Gastroesophageal sphincter (tissue), 4 donors: ENCODE measurements around the gene GPC1. TPM values are rescaled to one million over a fixed set of nuclear protein-coding genes. Genes with fewer than 3 reads are reported as not detected.

Source experiments
- ATAC-seq: fragments of 150-250 bp; one replicate; pipeline ENCODE4 v1.9.1; 2016; ENCODE audit warnings: mild to moderate bottlenecking, moderate library complexity
- H3K27ac ChIP-seq, 4 donors: fragments of 200-600 bp; sonication (generic) in 3 of 4; 1 replicate in 3 of 4; 2 replicates in 1 of 4; pipeline ENCODE4 v1.5.1; 2016 to 2019
- H3K27me3 ChIP-seq: fragments of 200-600 bp; sonication (generic); one replicate; pipeline ENCODE4 v1.5.1; 2019
- H3K36me3 ChIP-seq, 2 donors: fragments of 200-600 bp; sonication (generic); one replicate each; pipeline ENCODE4 v1.5.1; 2019; ENCODE audit warnings: control low read depth in 1 of 2
- H3K4me1 ChIP-seq, 3 donors: fragments of 200-600 bp; sonication (generic); 1 replicate in 2 of 3; 2 replicates in 1 of 3; pipeline ENCODE4 v1.5.1; 2016 to 2019; ENCODE audit warnings: control low read depth in 2 of 3
- H3K4me3 ChIP-seq, 2 donors: fragments of 200-600 bp; sonication (generic); one replicate each; pipeline ENCODE4 v1.5.1; 2019; ENCODE audit warnings: mild to moderate bottlenecking in 1 of 2, moderate library complexity in 1 of 2
- H3K9me3 ChIP-seq, 3 donors: fragments of 200-600 bp; sonication (generic); one replicate each; pipeline ENCODE4 v1.5.1; 2017 to 2019; ENCODE audit warnings: control low read depth in 2 of 3
- CTCF ChIP-seq, 4 experiments: fragments of 200-600 bp in 2 of 4; fragments of 450-650 bp in 2 of 4; sonication (generic) in 1 of 4; IDR thresholded peaks; one replicate each; pipeline ENCODE4 v1.5.1; 2017 to 2019; ENCODE audit warnings: antibody characterized with exemption in 4 of 4, mild to moderate bottlenecking in 2 of 4, moderate library complexity in 2 of 4
- EP300 ChIP-seq: sonication (generic); formaldehyde crosslinking; IDR thresholded peaks from one replicate; pipeline ENCODE4 v1.6.1; 2017; ENCODE audit warnings: antibody characterized with exemption, mild to moderate bottlenecking
- POLR2A ChIP-seq, 2 donors: fragments of 450-650 bp; IDR thresholded peaks; one replicate each; pipeline ENCODE4 v1.6.1; 2017; ENCODE audit warnings: antibody characterized with exemption in 2 of 2, mild to moderate bottlenecking in 2 of 2, moderate library complexity in 1 of 2
- POLR2AphosphoS5 ChIP-seq: sonication (generic); formaldehyde crosslinking; IDR thresholded peaks from one replicate; pipeline ENCODE4 v1.6.1; 2017; ENCODE audit warnings: antibody characterized with exemption
- WGBS, 2 donors: methylation state at CpG; one replicate each; pipeline ENCODE4 v1.1.5; 2018; ENCODE audit warnings: low coverage in 1 of 2; 5-methylcytosine and 5-hydroxymethylcytosine counted together
- total RNA-seq, 4 donors: library from RNA; depleted of rRNA; stranded (reverse); fragments of >200 nt; gene quantifications; one replicate each; pipeline ENCODE4 v1.1.0, GENCODE V29; 2016

Gene GPC1
- total RNA-seq, 4 donors from 2014 or later, result 22.5 to 73.9 (median 43.3) TPM

GRCh38 chr2:240460781-240461431 is 25.4 kb downstream of the GPC1 start:
- Histone ChIP-seq H3K4me1 (peaks cover 0 to 9% (median 2%) of the 10 kb centered on the region in 3 donors), H3K27ac (no peak overlapping the region), H3K36me3 (peaks cover 0 to 69% of the 10 kb centered on the region in 2 donors), H3K4me3 (no peak overlapping the region), H3K27me3 (no peaks in the 10 kb centered on the region), H3K9me3 (no peaks in the 10 kb centered on the region)
- no CpG with 5 or more reads among the region's 16 CpGs for WGBS, 2 donors
- ATAC-seq, result no peak
- TF ChIP-seq EP300 (no peak), CTCF (IDR thresholded peaks at IDR 0.05) (no peak), POLR2AphosphoS5 (no peak), POLR2A (IDR thresholded peaks at IDR 0.05) (no peak)

GRCh38 chr2:240461471-240462072 is 26.1 kb downstream of the GPC1 start:
- H3K36me3 ChIP-seq, result peaks cover 0 to 76% of the 10 kb centered on the region in 2 donors
- WGBS, 2 donors, result 100% methylated on average over 1 of the region's 17 CpGs; no CpG with 5 or more reads in 1 of the 2 donors
- TF ChIP-seq POLR2AphosphoS5 (no peak), POLR2A (IDR thresholded peaks at IDR 0.05) (no peak), EP300 (no peak), CTCF (IDR thresholded peaks at IDR 0.05) (no peak)
- H3K27me3 ChIP-seq, result no peaks in the 10 kb centered on the region
- H3K27ac ChIP-seq, result no peak overlapping the region
- no peaks in the 10 kb centered on the region for H3K9me3 ChIP-seq
- H3K4me1 ChIP-seq, result peaks cover 0 to 2% (median 0%) of the 10 kb centered on the region in 3 donors
- no peak overlapping the region for H3K4me3 ChIP-seq
- ATAC-seq, result no peak

GRCh38 chr2:240462073-240462706 is 26.7 kb downstream of the GPC1 start:
- no peak for TF ChIP-seq CTCF (IDR thresholded peaks at IDR 0.05)
- TF ChIP-seq POLR2A (IDR thresholded peaks at IDR 0.05), result no peak
- TF ChIP-seq POLR2AphosphoS5, result no peak
- no peak for TF ChIP-seq EP300
- Histone ChIP-seq H3K36me3 (peaks cover 0 to 79% of the 10 kb centered on the region in 2 donors), H3K4me3 (no peak overlapping the region), H3K27me3 (no peaks in the 10 kb centered on the region), H3K27ac (no peak overlapping the region), H3K9me3 (no peaks in the 10 kb centered on the region), H3K4me1 (no peaks in the 10 kb centered on the region)
- ATAC-seq, result no peak
- 100% methylated on average over 2 of the region's 41 CpGs; no CpG with 5 or more reads in 1 of the 2 donors for WGBS, 2 donors

GRCh38 chr2:240462707-240463273 is 27.3 kb downstream of the GPC1 start:
- Histone ChIP-seq H3K36me3 (peaks cover 0 to 79% of the 10 kb centered on the region in 2 donors), H3K4me1 (no peaks in the 10 kb centered on the region), H3K9me3 (no peaks in the 10 kb centered on the region), H3K4me3 (no peak overlapping the region), H3K27ac (no peak overlapping the region), H3K27me3 (no peaks in the 10 kb centered on the region)
- TF ChIP-seq POLR2A (IDR thresholded peaks at IDR 0.05) (no peak), POLR2AphosphoS5 (no peak), CTCF (IDR thresholded peaks at IDR 0.05) (no peak), EP300 (no peak)
- no peak for ATAC-seq
- no CpG with 5 or more reads among the region's 16 CpGs for WGBS, 2 donors
